Tibial nerve (tissue), 4 donors: Measurements from ENCODE around the gene GARS1. TPM values are rescaled to one million over a fixed set of nuclear protein-coding genes. Genes with fewer than 3 reads are reported as not detected.

Source experiments
- DNase-seq, 2 donors: peaks; one replicate each; pipeline ENCODE4 v3.0.0-alpha.2; 2019; ENCODE audit warnings: low spot score in 2 of 2
- H3K27ac ChIP-seq, 4 donors: fragments of 200-600 bp; sonication (generic) in 3 of 4; one replicate each; pipeline ENCODE4 v1.5.1; 2017 to 2019; ENCODE audit warnings: mild to moderate bottlenecking in 1 of 4
- H3K27me3 ChIP-seq, 2 donors: fragments of 200-600 bp; sonication (generic) in 1 of 2; one replicate each; pipeline versions ENCODE4 v1.5.1 to v1.6.0; 2017 to 2019
- H3K36me3 ChIP-seq, 3 donors: fragments of 200-600 bp; sonication (generic); one replicate each; pipeline ENCODE4 v1.5.1; 2018 to 2019
- H3K4me1 ChIP-seq, 4 donors: fragments of 200-600 bp; sonication (generic) in 3 of 4; one replicate each; pipeline ENCODE4 v1.5.1; 2017 to 2019
- H3K4me3 ChIP-seq, 4 donors: fragments of 200-600 bp; sonication (generic) in 3 of 4; one replicate each; pipeline ENCODE4 v1.5.1; 2017 to 2019; ENCODE audit warnings: mild to moderate bottlenecking in 1 of 4, moderate library complexity in 1 of 4
- H3K9me3 ChIP-seq, 4 donors: fragments of 200-600 bp; sonication (generic) in 3 of 4; one replicate each; pipeline ENCODE4 v1.5.1; 2017 to 2019
- EP300 ChIP-seq, 2 donors: sonication (generic); formaldehyde crosslinking; IDR thresholded peaks; one replicate each; pipeline ENCODE4 v1.6.1; 2017; ENCODE audit warnings: antibody characterized with exemption in 2 of 2, mild to moderate bottlenecking in 1 of 2
- POLR2A ChIP-seq, 2 donors: fragments of 450-650 bp; IDR thresholded peaks; one replicate each; pipeline ENCODE4 v1.6.1; 2017; ENCODE audit warnings: antibody characterized with exemption in 2 of 2, mild to moderate bottlenecking in 2 of 2, moderate library complexity in 2 of 2
- WGBS, 2 donors: methylation state at CpG; one replicate each; pipeline ENCODE4 v1.1.5; 2018; 5-methylcytosine and 5-hydroxymethylcytosine counted together
- total RNA-seq, 4 donors: library from RNA; depleted of rRNA; stranded (reverse); fragments of >200 nt; gene quantifications; one replicate each; pipeline ENCODE4 v1.1.0, GENCODE V29; 2016
- TF ChIP-seq, protein P1 (sequence below), 5 experiments: fragments of 200-600 bp in 3 of 5; fragments of 450-650 bp in 2 of 5; sonication (generic) in 3 of 5; IDR thresholded peaks; one replicate each; pipeline ENCODE4 v1.5.1; 2016 to 2019; ENCODE audit warnings: antibody characterized with exemption in 5 of 5, mild to moderate bottlenecking in 3 of 5, moderate library complexity in 2 of 5

GARS1 gene
- total RNA-seq, 4 donors from 2014 or later: 36.9 to 61.1 (median 55.9) TPM

DNA sequence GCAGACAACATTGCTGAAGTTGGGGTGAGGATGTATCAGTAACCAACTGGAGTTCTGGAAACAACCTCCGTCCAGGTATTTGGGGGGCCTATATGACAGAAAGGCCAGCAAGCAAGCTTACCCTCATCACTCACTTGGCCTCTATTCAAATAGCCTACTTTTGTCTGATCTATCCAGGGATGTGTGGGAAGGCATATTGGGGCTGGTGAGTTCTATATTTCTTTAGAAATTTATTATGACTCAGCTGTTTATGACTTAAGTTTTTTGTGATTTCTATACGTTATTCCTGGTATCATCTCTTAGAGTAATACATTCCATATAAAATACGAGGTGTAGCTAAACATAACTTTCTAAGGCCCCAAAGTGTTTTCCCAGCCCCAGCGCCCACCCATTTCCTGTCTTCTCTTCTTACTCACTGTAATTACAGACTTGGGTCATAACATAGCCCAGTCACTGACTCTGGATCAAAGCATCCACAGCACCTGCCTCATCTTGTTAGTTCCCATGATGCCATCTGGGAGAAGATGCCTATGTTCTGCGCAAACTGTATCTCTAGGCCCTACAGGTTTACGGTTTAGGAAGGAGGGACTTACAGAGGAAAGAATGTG, 18.1 kb downstream of the GARS1 start:
- peaks cover 0 to 88% (median 38%) of the 10 kb centered on the region in 3 donors for H3K36me3 ChIP-seq
- DNase-seq: no peak
- TF ChIP-seq EP300 (IDR thresholded peaks at IDR 0.05): no peak
- TF ChIP-seq, protein P1, sequence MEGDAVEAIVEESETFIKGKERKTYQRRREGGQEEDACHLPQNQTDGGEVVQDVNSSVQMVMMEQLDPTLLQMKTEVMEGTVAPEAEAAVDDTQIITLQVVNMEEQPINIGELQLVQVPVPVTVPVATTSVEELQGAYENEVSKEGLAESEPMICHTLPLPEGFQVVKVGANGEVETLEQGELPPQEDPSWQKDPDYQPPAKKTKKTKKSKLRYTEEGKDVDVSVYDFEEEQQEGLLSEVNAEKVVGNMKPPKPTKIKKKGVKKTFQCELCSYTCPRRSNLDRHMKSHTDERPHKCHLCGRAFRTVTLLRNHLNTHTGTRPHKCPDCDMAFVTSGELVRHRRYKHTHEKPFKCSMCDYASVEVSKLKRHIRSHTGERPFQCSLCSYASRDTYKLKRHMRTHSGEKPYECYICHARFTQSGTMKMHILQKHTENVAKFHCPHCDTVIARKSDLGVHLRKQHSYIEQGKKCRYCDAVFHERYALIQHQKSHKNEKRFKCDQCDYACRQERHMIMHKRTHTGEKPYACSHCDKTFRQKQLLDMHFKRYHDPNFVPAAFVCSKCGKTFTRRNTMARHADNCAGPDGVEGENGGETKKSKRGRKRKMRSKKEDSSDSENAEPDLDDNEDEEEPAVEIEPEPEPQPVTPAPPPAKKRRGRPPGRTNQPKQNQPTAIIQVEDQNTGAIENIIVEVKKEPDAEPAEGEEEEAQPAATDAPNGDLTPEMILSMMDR (IDR thresholded peaks at IDR 0.05): no peak
- TF ChIP-seq POLR2A (IDR thresholded peaks at IDR 0.05): no peak
- H3K4me3 ChIP-seq: no peak overlapping the region
- no peak overlapping the region for H3K27ac ChIP-seq
- WGBS, 2 donors: 77 to 80% methylated on average over 6 of the region's 6 CpGs
- H3K27me3 ChIP-seq: no peaks in the 10 kb centered on the region
- no peaks in the 10 kb centered on the region for H3K9me3 ChIP-seq
- no peaks in the 10 kb centered on the region for H3K4me1 ChIP-seq

DNA sequence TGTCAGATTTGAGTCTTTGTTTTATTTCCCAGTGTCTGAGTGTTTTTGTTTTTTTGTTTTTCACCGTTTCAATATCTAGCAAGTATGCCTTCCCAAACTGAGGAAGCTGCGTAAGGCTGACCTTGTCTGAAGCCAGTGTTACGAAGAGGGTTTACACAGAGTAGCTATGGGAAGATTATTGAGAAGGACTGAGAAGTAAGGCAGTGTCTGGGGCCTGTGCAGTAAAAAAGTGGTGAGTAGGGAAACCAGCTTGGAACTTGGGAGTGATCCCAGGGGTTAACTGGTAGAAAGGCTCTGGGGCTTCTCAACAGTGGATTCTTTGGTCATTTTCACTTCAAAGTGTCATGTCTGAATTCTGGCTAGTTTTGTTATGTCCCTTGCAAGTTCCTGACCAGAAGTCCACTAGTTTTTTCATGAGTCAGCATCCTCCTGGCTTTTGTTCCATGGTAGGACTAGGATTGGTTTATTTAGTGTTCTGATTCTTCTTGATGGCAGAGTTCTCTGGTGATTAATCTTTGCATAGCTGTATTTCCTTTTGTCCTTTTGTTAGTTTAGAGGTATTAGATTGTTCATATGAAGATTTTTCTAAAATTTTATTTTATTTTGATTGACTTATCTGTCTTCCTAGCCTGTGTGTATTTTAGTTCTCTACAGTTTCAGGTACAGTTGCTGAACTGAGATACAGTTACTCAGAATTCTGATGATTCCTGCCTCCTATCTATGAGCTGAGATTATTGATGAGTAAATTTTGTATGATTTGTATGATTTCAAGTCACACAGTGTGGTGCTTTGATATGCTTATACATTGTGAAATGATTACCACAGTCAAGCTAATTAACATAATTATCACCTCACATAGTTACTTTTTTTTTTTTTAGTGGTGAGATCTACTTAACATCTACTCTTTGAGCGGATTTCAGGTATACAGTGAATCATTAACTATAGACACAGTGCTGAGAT, 19.0 kb downstream of the GARS1 start:
- 93 to 96% methylated on average over 4 of the region's 4 CpGs for WGBS, 2 donors
- no peak overlapping the region for H3K4me3 ChIP-seq

DNA sequence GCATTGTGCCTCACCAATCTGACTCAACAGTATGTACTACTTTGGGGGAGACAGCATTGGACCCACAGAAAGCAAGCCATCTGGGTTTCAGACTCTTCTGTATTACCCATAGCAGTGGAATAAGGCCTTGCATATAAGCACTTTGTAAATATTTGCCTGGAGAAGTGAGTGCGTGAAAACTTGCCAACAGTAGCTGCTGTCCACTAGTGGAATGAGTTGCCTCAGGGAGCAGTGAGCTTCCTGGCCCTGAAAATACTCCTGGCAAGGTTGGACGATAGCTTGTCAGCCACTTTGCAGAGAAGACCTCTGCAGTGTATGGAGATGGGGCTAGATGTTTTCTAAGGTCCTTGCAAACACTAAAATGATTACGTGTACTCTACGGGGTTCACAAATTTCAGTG, 21.6 kb downstream of the GARS1 start:
- peaks cover 0 to 87% (median 42%) of the 10 kb centered on the region in 3 donors for H3K36me3 ChIP-seq
- no peaks in the 10 kb centered on the region for H3K27me3 ChIP-seq
- whole genome bisulfite sequencing, 2 donors: 89 to 93% methylated on average over 4 of the region's 4 CpGs
- no peak overlapping the region for H3K4me3 ChIP-seq
- no peak for DNase-seq
- H3K4me1 ChIP-seq: no peaks in the 10 kb centered on the region
- H3K27ac ChIP-seq: no peak overlapping the region
- no peak for TF ChIP-seq EP300 (IDR thresholded peaks at IDR 0.05)
- TF ChIP-seq, protein P1 (IDR thresholded peaks at IDR 0.05): no peak
- no peak for TF ChIP-seq POLR2A (IDR thresholded peaks at IDR 0.05)
- no peaks in the 10 kb centered on the region for H3K9me3 ChIP-seq

More for the DNA sequence above, 19.0 kb downstream of the GARS1 start:
- H3K36me3 ChIP-seq: peaks cover 0 to 88% (median 38%) of the 10 kb centered on the region in 3 donors
- H3K4me1 ChIP-seq: no peaks in the 10 kb centered on the region
- no peaks in the 10 kb centered on the region for H3K27me3 ChIP-seq
- no peak for DNase-seq
- no peak for TF ChIP-seq EP300 (IDR thresholded peaks at IDR 0.05)
- no peak for TF ChIP-seq POLR2A (IDR thresholded peaks at IDR 0.05)
- TF ChIP-seq, protein P1 (IDR thresholded peaks at IDR 0.05): no peak
- no peak overlapping the region for H3K27ac ChIP-seq
- H3K9me3 ChIP-seq: no peaks in the 10 kb centered on the region

DNA sequence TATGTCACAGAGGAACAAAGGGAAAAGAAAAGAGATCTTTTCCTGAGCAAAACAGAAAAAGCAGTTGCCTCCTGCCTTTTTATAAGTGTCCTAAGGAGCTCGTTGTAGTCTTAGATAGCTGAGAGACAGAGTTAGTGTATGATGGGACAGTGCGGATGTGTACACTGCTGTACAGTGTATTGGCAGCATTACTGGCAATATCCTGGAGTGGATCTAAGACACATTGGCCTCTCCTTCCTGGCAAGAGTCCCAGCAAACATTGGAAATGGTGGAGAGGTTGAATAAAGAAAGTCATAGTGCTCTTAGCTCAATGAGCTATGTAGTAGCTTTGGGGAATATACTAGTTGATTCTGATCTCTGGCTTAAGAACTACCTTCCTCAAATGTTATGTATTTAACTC, 22.7 kb downstream of the GARS1 start:
- no peaks in the 10 kb centered on the region for H3K4me1 ChIP-seq
- no peaks in the 10 kb centered on the region for H3K9me3 ChIP-seq
- H3K4me3 ChIP-seq: no peak overlapping the region
- no peak for DNase-seq
- no peak overlapping the region for H3K27ac ChIP-seq
- WGBS, 2 donors: 81 to 88% methylated on average over 2 of the region's 2 CpGs
- TF ChIP-seq POLR2A (IDR thresholded peaks at IDR 0.05) (no peak), EP300 (IDR thresholded peaks at IDR 0.05) (no peak)
- TF ChIP-seq, protein P1 (IDR thresholded peaks at IDR 0.05): no peak
- no peaks in the 10 kb centered on the region for H3K27me3 ChIP-seq
- H3K36me3 ChIP-seq: peaks cover 0 to 87% (median 43%) of the 10 kb centered on the region in 3 donors
